ENCODE results near the gene CMKLR1.

CMKLR1 gene

GRCh38 chr12:108335349-108336119, 3.6 kb downstream of the CMKLR1 start:
- no peak for DNase-seq

- DNase-seq, result no peak
These were observed 5.0 kb downstream of the CMKLR1 start for GRCh38 chr12:108333898-108334699.

- no peak for DNase-seq
These were observed 6.2 kb downstream of the CMKLR1 start for GRCh38 chr12:108332791-108333382.

GRCh38 chr12:108328420-108328819, 10.7 kb downstream of the CMKLR1 start:
- no peak for DNase-seq

GRCh38 chr12:108327621-108328344, 11.3 kb downstream of the CMKLR1 start:
- DNase-seq, result no peak

GRCh38 chr12:108326254-108326750, 12.8 kb downstream of the CMKLR1 start:
- DNase-seq, result no peak

- DNase-seq, result no peak
These were observed 13.6 kb downstream of the CMKLR1 start for GRCh38 chr12:108325549-108325948.

- no peak for DNase-seq
These were observed 14.1 kb downstream of the CMKLR1 start for GRCh38 chr12:108325018-108325358.

GRCh38 chr12:108324351-108325017, 14.6 kb downstream of the CMKLR1 start:
- DNase-seq, result no peak

GRCh38 chr12:108323581-108323980, 15.5 kb downstream of the CMKLR1 start:
- DNase-seq, result no peak

- no peak for DNase-seq
These were observed 16.1 kb downstream of the CMKLR1 start for GRCh38 chr12:108322998-108323397.

- no peak for DNase-seq
These were observed 17.4 kb downstream of the CMKLR1 start for GRCh38 chr12:108321688-108322087.

- DNase-seq, result no peak
These were observed 18.4 kb downstream of the CMKLR1 start for GRCh38 chr12:108320507-108321293.

GRCh38 chr12:108319277-108320234, 19.6 kb downstream of the CMKLR1 start:
- no peak for DNase-seq

- no peak for DNase-seq
These were observed 20.4 kb downstream of the CMKLR1 start for GRCh38 chr12:108318472-108319275.

GRCh38 chr12:108317308-108318234, 21.5 kb downstream of the CMKLR1 start:
- DNase-seq, result no peak

- DNase-seq, result no peak
These were observed 22.7 kb downstream of the CMKLR1 start for GRCh38 chr12:108316176-108317086.

Data from CD4-positive, alpha-beta T cell treated with Interleukin-17A for 4 hours (primary cell).